Activated gamma-delta T cell (primary cell): ENCODE measurements around the gene RUNX1.

ENCODE experiments used
- DNase-seq: peaks from one replicate; lab custom pipeline; 2025; lab: John Stamatoyannopoulos, UW

RUNX1 gene

DNA sequence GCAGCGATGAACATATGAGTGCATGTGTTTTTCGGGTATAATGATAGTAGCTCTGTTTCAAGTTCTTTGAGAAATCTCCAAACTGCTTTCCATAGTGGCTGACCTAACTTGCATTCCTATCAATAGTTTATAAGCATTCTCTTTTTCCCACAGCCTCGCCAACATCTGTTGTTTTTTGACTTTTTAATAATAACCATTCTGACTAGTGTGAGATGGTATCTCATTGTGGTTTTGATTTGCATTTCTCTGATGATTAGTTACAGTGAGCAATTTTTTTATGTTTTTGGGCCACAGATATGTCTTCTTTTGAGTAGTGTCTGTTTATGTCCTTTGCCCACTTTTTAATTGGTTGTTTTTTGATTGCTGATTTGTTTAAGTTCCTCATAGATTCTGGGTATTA lies 10.6 kb upstream of the RUNX1 start:
- DNase-seq: no peak

- no peak for DNase-seq
Measured at GRCh38 chr21:35058058-35058457, 9.0 kb upstream of the RUNX1 start.

GRCh38 chr21:35057428-35057827 lies 8.3 kb upstream of the RUNX1 start:
- DNase-seq: no peak

DNA sequence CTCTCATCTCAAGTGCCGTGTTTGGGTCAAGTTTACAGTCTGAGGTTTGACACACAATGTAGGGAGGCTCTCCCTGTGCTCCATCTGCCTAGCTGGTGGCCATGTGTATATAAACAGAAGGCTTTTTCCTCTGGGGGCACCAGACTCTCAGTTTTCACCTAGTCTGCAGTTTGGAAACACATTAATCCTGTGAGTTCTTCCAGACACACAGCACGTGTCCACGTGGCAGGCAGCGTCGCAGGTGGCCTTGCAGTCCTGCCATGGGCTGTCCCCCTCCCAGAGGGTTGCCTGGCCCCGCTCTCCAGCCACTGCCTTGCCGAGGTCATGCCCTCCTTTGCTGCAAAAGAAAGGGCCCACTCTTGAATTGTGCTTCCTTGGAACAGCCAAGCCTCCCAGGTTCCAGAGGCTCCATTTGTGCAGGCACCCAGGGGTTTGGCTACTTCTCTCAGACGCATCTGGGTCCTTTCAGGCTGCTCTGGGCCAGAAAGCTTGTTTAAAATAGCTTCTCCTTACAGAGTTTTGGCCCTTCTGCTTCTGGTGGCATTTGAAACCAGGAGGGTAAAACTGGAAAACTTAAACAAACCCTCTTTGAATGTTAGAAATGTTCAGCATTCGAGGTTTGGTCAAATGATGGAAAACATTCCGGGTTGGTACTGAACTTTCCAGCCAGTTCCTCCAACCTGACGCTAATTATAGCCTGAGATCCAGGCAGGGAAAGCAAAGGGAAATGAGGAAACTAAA lies 4.4 kb upstream of the RUNX1 start:
- DNase-seq: no peak

- no peak for DNase-seq
Measured at GRCh38 chr21:35052801-35053200, 3.7 kb upstream of the RUNX1 start.

DNA sequence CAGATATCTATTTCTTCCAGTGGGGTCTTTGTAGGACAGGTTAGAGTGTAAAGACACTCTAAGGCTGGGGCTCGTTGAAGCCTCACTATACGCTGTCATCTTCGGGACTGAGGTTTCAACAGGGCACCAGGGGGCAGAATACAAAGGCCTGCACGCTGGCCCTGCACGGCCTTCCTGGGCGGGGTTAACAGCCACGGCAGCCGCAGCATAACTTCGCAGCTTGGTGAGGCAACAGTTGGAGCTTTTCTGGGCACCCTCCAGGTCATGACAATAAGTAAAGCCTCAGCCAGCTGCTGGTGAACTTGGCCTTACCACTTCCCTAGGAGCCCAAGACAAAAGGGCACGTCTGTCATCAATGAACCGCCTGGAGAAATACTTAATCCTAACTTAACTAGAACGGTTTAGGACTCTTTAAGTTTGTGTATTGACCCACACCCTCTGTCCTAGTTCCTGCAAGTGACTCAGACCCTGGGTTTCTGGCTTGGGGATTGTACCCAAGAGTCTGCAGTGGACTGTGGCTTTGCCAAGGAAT lies 2.3 kb upstream of the RUNX1 start:
- peak; percentile 64 for DNase-seq

DNA sequence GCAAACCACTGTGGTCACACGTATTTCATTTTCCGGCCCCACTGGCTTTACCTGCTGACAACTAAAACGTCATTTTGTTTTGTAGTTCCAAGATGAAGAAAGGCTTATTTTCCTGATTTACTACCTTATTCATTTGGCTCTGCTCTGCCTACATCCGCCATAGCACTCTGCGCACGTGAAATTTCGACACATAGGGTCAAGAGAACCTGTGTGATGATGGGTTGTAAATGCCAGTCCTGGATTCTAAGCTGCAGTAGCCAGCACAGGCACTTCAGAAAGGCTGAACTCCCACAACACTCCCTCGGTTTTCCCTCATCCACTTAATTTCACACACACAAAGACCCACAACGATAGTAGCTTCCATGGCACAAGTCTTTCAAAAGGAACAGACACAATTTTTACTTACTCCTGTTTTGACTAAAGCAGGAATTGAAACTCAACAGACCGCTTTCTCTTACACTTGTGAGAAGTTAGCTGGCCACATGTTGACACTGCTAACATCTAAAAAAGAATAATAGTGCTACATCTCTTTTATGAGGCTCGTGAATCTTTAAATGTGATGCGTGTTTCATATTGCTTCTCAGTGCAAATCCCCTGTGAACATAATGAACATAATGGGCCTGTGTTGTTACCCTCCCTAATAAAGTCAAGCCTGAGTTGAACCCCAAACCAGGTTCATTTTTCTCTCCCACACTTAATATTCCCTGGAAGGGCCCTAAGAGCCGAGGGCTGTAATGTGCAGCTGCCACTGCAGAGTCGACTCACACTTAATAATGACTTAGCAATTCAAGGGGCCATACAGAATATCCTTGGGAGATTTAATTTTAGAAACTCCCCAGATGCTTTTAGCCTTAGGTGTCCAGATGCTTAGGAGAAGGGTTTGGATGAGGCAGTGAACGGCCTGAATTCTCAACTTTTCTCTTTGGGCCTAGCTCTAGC lies 1.5 kb upstream of the RUNX1 start:
- no peak for DNase-seq

DNA sequence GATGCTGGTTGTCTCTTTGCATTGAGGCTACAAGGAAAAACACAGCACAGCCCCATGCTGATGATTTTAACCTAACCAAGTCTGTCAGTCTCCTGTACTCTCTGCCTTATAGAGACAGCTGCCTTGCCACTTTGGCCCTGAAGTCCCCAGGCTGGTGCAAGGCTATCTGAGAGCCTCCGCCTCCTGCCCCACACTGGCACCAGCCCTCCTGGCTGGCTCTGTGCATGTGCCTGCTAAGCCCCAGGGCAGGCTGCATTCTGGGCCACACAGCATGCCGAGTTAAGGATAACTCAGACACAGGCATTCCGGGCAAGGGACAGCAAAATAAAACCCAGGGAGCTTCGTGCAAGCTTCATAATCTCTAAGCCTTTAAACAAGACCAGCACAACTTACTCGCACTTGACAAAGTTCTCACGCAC lies 910 bp downstream of the RUNX1 start:
- DNase-seq: no peak

DNA sequence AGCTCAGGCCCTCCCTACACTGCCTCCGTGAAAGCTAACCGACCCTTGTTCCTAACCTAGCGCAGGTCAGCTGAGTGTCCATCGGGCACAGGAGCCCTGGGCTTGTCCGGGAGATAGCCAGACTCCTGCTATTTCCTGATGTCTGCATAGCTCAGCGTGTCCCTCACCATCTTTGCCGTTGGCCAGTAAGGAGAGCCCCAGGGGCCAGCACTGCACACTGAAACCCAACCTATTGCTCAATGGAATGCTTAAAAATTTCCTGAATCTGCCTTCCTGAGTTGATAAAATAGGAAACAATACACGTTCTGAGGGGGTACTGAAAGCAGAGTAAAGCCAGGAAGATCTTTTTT lies 2.2 kb downstream of the RUNX1 start:
- DNase-seq: no peak

DNA sequence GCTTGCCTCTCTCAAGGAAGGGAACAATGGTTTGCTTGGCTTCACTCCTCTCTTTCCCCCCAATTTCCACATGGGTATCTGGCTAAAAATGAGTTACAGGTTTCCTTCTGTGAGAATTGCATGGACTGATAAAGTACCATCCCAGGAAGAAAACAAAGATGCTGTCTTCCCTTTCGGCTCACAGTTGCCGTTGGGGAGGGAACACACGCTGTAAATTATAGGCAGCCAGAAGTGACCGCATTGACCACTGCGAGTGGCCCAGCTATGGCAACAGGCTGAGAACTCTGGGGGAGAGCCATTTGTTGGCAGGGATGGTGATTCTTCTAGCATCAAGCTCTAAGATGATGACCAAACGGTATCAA lies 2.9 kb downstream of the RUNX1 start:
- DNase-seq: no peak

DNA sequence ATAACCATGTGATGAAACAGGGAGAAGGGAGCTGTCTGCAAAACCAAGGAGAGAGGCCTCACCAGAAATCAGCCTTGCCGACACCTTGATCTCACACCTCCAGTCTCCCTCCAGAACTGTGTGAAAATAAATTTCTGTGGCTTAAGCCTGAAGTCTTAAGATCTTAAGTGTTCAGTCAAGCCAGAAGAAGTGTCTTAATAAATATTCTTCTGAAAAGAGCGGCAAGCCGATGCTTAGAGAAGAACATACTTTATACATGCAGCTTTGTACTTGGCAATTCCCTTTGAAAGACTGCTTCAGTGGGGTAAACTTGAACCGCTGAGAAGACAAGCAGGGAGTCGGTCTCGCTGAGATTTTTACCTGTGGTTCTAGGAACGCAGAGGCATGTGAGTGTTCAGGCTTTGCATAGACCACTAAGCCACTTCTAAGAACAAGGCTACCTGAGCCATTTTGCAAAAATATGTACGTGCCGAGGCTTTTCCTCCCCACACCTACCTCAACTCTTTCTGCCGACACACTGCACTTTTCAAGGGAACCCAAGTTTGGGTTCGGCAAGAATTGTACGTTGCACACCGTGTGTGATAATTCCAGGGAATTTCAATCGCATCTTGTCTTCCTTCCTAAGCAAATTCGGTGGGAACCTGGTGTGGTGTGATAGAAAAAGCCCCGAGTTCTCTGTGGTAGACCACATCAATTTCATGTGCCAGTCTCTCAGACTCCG lies 3.4 kb downstream of the RUNX1 start:
- no peak for DNase-seq

DNA sequence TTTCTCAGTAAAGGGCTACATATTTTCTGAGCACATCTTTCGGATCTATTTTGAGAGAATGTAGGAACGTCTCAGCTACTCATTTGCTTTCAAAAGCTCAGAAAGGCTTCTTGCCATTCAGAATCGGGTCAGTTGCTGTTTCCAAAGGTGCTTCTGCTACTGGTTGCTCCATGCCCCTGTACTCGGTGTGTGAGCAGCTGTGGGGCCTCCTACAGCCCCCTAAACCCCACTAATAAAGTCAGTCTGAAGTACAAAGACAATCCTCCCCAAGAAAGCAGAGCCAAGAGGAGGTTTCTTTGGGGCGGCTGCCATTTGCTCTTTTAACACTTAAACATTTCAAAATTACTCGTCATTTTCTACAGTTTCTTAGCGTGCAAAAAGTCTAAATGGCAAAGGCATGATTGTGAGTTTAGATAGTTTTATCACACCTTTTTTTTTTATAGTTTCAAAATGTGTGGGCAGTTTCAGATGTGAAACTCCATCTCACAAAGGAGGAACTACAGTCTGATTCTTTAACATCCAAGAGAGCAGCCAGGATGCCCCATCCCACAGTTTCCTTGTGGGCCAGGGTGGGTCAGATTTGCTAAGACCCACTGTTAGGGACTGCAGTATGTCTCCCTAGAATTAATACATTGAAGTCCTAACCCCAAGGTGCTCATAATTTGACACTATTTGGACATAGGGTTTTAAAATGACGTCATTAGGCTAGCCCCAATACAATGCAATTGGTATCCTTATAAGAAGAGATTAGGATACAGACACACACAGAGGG lies 4.1 kb downstream of the RUNX1 start:
- no peak for DNase-seq

GRCh38 chr21:35044128-35044527 lies 5.0 kb downstream of the RUNX1 start:
- no peak for DNase-seq

DNA sequence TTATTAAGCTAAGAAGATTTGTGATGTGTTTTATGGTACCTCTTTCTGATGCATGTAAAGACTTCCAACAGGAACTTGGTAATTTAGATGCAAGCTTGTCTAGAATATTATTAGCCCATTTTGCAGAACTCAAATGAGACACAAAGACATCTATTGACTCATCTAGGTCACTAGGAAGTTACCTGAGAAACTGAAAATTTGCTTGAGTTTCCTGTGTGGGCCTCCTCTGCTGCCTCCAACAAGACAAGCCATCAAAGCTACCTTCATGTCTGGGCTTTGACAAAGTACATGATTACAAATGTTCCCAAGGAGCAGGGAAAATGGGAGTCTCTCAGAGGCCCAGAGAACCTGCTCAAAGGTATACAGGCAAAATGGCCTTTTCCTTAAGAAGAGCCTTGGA lies 5.6 kb downstream of the RUNX1 start:
- no peak for DNase-seq

DNA sequence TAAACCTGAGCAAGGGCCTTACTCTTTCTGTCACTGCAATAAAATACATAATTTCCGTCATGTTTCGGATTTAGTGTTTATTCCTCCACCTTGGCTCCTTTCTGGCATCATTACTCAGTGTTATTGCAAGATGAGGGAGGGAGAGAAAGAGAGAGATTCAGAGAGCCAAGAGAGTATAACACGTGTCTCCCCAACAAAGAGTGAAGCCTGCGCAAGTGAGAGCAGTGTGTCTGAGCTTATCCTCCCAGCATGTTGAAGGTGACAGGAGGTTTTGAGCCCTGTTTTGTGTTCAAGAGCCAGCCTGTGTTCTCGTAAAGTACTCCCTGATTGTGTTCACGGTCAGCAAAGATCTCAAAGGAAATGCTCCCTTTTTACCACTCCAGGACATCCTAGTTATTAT lies 6.3 kb downstream of the RUNX1 start:
- DNase-seq: no peak

GRCh38 chr21:35041881-35042280 lies 7.2 kb downstream of the RUNX1 start:
- DNase-seq: no peak

DNA sequence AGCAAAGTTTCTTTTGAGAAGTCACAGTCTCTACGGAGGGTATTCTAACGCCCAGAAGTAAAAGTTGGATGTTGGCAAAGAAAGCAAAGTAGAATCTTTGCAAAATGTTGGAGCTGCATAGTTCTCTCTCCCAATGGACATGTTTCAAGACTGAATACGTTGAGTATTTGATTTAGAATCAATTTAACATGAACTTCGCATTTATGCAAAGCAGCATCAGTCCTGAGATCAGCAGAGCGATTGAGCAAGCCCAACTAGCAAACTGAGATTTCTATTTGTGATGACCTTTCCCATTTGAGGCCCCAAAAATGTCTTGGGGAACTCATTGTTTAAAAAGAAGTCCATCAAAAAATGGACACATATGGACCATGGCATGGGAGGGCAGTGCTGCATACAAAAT lies 8.0 kb downstream of the RUNX1 start:
- no peak for DNase-seq

DNA sequence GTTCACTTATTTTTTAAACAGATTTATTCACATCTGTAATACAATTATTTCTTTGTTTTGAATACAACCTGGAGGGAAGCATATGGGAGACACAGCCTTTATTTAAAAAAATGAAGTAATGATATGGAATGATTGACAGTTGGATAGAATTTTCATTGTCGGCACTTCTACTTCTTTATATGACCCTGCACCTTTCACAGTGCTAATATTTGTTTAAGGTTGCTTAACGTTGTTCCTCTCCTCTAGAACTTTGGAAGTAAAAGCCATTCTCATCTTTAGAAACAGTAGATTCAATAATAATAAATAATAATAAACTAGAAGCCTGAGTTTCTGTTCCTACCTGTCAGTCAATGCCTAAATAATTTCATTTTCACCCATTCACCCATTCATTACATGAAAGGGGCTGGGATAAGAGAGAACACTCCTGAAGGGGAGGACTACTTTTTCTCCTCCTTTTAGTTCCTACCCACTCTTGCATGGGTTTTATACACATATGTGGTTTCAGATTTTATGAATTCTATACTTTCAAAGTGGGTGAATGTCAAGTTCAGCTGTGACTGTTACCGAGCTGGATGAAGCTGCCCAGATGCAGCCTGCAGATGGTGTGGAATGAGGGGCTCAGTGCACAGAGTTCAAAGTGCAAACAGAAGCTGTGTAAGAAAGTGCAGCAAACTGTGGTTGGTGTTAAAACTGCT lies 9.4 kb downstream of the RUNX1 start:
- no peak for DNase-seq

- DNase-seq: no peak
Measured at GRCh38 chr21:35038772-35039319, 10.3 kb downstream of the RUNX1 start.

DNA sequence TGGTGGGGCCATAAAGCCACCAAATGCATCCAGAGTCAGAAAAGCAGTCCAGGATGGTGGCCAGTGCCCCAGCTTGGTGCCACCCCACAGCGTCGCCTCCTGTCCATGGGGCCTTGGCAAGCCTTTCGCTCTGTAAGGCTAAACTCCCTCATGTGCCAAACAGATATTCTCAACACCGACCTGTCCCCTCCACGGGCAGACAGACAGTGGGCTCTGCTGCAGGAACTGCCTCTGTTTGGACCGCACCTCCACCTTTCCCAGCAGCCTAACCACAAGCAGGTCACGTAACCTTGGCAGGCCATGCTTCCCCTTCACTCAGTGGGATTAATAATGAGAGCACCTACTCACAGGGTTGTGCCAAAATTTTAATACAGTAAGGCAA lies 11.7 kb downstream of the RUNX1 start:
- no peak for DNase-seq
